ENCODE data around the gene LOXL1. TPM values are rescaled to one million over a fixed set of nuclear protein-coding genes. Genes with fewer than 3 reads are reported as not detected.

LOXL1 gene
- total and polyA plus RNA-seq, 9 donors: 20.0 to 48.0 (median 34.2) TPM

DNA sequence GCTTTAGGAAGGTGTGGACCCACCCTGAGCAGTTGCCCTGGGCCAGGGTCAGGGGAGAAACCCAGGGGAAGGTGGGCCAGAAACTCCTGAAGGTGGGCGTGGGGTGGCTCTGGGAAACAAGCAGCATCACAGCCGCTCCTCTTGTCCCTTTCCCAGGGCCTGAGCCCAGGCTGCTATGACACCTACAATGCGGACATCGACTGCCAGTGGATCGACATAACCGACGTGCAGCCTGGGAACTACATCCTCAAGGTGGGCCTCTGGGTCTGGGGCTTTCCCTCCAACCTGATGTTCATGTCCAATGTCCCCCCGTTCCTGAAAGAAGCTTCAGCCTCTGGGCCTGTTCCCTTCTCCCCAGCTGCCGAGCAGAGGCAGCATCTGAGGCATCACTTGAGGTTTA lies 21.4 kb downstream of the LOXL1 start:
- no peak for DNase-seq
- H3K4me3 ChIP-seq (ENCODE audit: low read length): no peak overlapping the region
- H3K27me3 ChIP-seq (ENCODE audit: control insufficient read depth, insufficient read depth, low read length): no peaks in the 10 kb centered on the region
- H3K27ac ChIP-seq (ENCODE audit: low read length): no peak overlapping the region
- WGBS (ENCODE audit: insufficient coverage): 85% methylated on average over 9 of the region's 9 CpGs
- no peaks in the 10 kb centered on the region for H3K9me3 ChIP-seq (replicated peaks; ENCODE audit: control insufficient read depth, low read depth, low read length)
- peaks cover 32% of the 10 kb centered on the region for H3K4me1 ChIP-seq (ENCODE audit: control insufficient read depth, insufficient read depth, low read length)
- H3K36me3 ChIP-seq (ENCODE audit: control insufficient read depth, insufficient read depth, low read length): peaks cover 17% of the 10 kb centered on the region

- Histone ChIP-seq H3K9me3 (replicated peaks; ENCODE audit: control insufficient read depth, low read depth, low read length) (no peaks in the 10 kb centered on the region), H3K27ac (ENCODE audit: low read length) (no peak overlapping the region), H3K36me3 (ENCODE audit: control insufficient read depth, insufficient read depth, low read length) (peaks cover 17% of the 10 kb centered on the region), H3K4me3 (ENCODE audit: low read length) (no peak overlapping the region), H3K4me1 (ENCODE audit: control insufficient read depth, insufficient read depth, low read length) (peaks cover 40% of the 10 kb centered on the region), H3K27me3 (ENCODE audit: control insufficient read depth, insufficient read depth, low read length) (no peaks in the 10 kb centered on the region)
- no peak for DNase-seq
- 81% methylated on average over 3 of the region's 4 CpGs for WGBS (ENCODE audit: insufficient coverage)
Observed at GRCh38 chr15:73948396-73948795, 22.1 kb downstream of the LOXL1 start.

GRCh38 chr15:73948982-73949381 lies 22.7 kb downstream of the LOXL1 start:
- Histone ChIP-seq H3K27me3 (ENCODE audit: control insufficient read depth, insufficient read depth, low read length) (no peaks in the 10 kb centered on the region), H3K27ac (ENCODE audit: low read length) (no peak overlapping the region), H3K4me3 (ENCODE audit: low read length) (no peak overlapping the region), H3K36me3 (ENCODE audit: control insufficient read depth, insufficient read depth, low read length) (peaks cover 17% of the 10 kb centered on the region), H3K4me1 (ENCODE audit: control insufficient read depth, insufficient read depth, low read length) (peaks cover 42% of the 10 kb centered on the region), H3K9me3 (replicated peaks; ENCODE audit: control insufficient read depth, low read depth, low read length) (no peaks in the 10 kb centered on the region)
- no peak for DNase-seq
- WGBS (ENCODE audit: insufficient coverage): no CpG with 5 or more reads among the region's 4 CpGs

- Histone ChIP-seq H3K4me1 (ENCODE audit: control insufficient read depth, insufficient read depth, low read length) (peaks cover 38% of the 10 kb centered on the region), H3K4me3 (ENCODE audit: low read length) (no peak overlapping the region), H3K27me3 (ENCODE audit: control insufficient read depth, insufficient read depth, low read length) (no peaks in the 10 kb centered on the region), H3K36me3 (ENCODE audit: control insufficient read depth, insufficient read depth, low read length) (peaks cover 17% of the 10 kb centered on the region), H3K27ac (ENCODE audit: low read length) (no peak overlapping the region), H3K9me3 (replicated peaks; ENCODE audit: control insufficient read depth, low read depth, low read length) (no peaks in the 10 kb centered on the region)
- DNase-seq: no peak
- WGBS (ENCODE audit: insufficient coverage): 85% methylated on average over 9 of the region's 10 CpGs
Observed at GRCh38 chr15:73949496-73949895, 23.2 kb downstream of the LOXL1 start.

DNA sequence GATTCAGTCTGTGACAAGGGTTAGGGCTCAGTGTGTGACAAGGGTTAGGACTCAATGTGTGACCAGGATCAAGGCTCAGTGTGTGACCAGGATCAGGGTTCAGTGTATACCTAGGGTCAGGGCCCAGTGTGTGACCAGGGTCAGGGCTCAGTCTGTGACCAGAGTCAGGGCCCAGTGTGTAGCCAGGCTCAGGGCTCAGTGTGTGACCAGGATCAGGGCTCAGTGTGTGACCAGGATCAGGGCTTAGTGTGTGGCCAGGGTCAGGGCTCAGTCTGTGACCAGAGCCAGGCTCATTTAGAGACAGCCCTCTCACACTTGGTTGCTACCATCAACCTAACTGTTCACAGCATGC lies 24.2 kb downstream of the LOXL1 start:
- Histone ChIP-seq H3K27ac (ENCODE audit: low read length) (peak overlapping the region; percentile 52), H3K4me1 (ENCODE audit: control insufficient read depth, insufficient read depth, low read length) (peaks cover 32% of the 10 kb centered on the region), H3K27me3 (ENCODE audit: control insufficient read depth, insufficient read depth, low read length) (no peaks in the 10 kb centered on the region), H3K9me3 (replicated peaks; ENCODE audit: control insufficient read depth, low read depth, low read length) (no peaks in the 10 kb centered on the region), H3K4me3 (ENCODE audit: low read length) (no peak overlapping the region), H3K36me3 (ENCODE audit: control insufficient read depth, insufficient read depth, low read length) (peaks cover 17% of the 10 kb centered on the region)
- DNase-seq: no peak

GRCh38 chr15:73950831-73951561 lies 24.7 kb downstream of the LOXL1 start:
- Histone ChIP-seq H3K4me1 (ENCODE audit: control insufficient read depth, insufficient read depth, low read length) (peaks cover 32% of the 10 kb centered on the region), H3K9me3 (replicated peaks; ENCODE audit: control insufficient read depth, low read depth, low read length) (no peaks in the 10 kb centered on the region), H3K4me3 (ENCODE audit: low read length) (no peak overlapping the region), H3K27me3 (ENCODE audit: control insufficient read depth, insufficient read depth, low read length) (no peaks in the 10 kb centered on the region), H3K27ac (ENCODE audit: low read length) (peak overlapping the region; percentile 92), H3K36me3 (ENCODE audit: control insufficient read depth, insufficient read depth, low read length) (peaks cover 17% of the 10 kb centered on the region)
- peak; percentile 98 for DNase-seq
- 5% methylated on average over 13 of the region's 15 CpGs for WGBS (ENCODE audit: insufficient coverage)

GRCh38 chr15:73951601-73952000 lies 25.3 kb downstream of the LOXL1 start:
- DNase-seq: no peak
- Histone ChIP-seq H3K4me1 (ENCODE audit: control insufficient read depth, insufficient read depth, low read length) (peaks cover 35% of the 10 kb centered on the region), H3K27ac (ENCODE audit: low read length) (peak overlapping the region; percentile 92), H3K9me3 (replicated peaks; ENCODE audit: control insufficient read depth, low read depth, low read length) (no peaks in the 10 kb centered on the region), H3K4me3 (ENCODE audit: low read length) (no peak overlapping the region), H3K27me3 (ENCODE audit: control insufficient read depth, insufficient read depth, low read length) (no peaks in the 10 kb centered on the region), H3K36me3 (ENCODE audit: control insufficient read depth, insufficient read depth, low read length) (peaks cover 17% of the 10 kb centered on the region)
- 31% methylated on average over 2 of the region's 13 CpGs for WGBS (ENCODE audit: insufficient coverage)

GRCh38 chr15:73952171-73952912 lies 26.1 kb downstream of the LOXL1 start:
- 52% methylated on average over 14 of the region's 21 CpGs for WGBS (ENCODE audit: insufficient coverage)
- H3K4me1 ChIP-seq (ENCODE audit: control insufficient read depth, insufficient read depth, low read length): peaks cover 38% of the 10 kb centered on the region
- H3K9me3 ChIP-seq (replicated peaks; ENCODE audit: control insufficient read depth, low read depth, low read length): no peaks in the 10 kb centered on the region
- no peaks in the 10 kb centered on the region for H3K27me3 ChIP-seq (ENCODE audit: control insufficient read depth, insufficient read depth, low read length)
- DNase-seq: no peak
- H3K4me3 ChIP-seq (ENCODE audit: low read length): no peak overlapping the region
- H3K27ac ChIP-seq (ENCODE audit: low read length): peak overlapping the region; percentile 92
- peaks cover 9% of the 10 kb centered on the region for H3K36me3 ChIP-seq (ENCODE audit: control insufficient read depth, insufficient read depth, low read length)

DNA sequence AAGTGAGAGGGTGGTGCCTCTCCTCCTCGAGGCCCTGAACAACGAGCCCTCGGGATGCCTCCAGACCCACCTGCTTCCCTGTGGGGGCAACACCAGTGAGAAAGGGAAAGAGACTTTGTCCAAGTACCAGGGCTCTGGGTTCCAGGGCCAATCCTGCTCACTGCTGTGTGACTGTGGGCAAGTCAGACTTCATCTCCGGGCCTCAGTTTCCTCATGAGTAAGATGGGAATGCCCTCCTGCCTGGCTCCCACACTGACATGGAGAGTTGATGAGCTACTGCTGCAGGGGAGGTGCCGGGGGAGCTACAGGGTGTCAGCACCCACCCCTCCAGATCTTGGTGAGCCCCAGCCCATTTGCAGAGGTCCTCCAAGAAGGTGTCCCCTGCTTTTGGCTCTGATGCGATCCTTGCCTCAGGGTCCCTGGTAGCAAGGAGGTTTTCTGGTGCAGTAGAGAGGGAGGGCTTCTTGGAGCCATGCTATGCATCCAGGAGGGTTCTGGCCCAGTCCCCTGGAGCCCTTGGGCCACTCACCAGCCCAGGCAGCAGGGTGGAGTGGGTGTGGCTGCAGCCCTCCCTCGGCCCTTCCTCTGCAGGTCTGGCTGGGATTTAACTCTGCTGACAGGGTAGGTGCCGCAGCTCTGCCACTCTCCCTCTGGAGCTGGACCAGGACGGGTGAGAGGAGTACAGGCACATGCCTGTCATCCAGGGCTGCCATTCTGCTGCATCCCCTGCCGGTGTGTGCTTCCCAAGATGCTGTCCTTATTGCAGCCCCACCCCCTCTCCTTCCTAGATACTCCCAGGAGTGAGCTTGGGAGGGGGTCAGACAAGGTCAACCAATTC lies 26.9 kb downstream of the LOXL1 start:
- no peak for DNase-seq
- Histone ChIP-seq H3K27me3 (ENCODE audit: control insufficient read depth, insufficient read depth, low read length) (no peaks in the 10 kb centered on the region), H3K36me3 (ENCODE audit: control insufficient read depth, insufficient read depth, low read length) (peaks cover 5% of the 10 kb centered on the region), H3K4me1 (ENCODE audit: control insufficient read depth, insufficient read depth, low read length) (peaks cover 38% of the 10 kb centered on the region), H3K4me3 (ENCODE audit: low read length) (no peak overlapping the region), H3K27ac (ENCODE audit: low read length) (no peak overlapping the region), H3K9me3 (replicated peaks; ENCODE audit: control insufficient read depth, low read depth, low read length) (no peaks in the 10 kb centered on the region)
- WGBS (ENCODE audit: insufficient coverage): 68% methylated on average over 6 of the region's 10 CpGs

Measured in muscle of leg (tissue), 11 donors.